GM18519 (cell line): ENCODE results near the gene LCE1F.

Experiments
- ATAC-seq: cut with Tn5 transposase; IDR thresholded peaks from one replicate; pipeline ENCODE4 v1.9.1; 2021; ENCODE audit warnings: mild to moderate bottlenecking, moderate library complexity; ENCODE audit not compliant: unreplicated experiment, low FRiP score

The LCE1F gene

GRCh38 chr1:152770411-152770810 is 4.5 kb upstream of the LCE1F start:
- ATAC-seq: no peak

DNA sequence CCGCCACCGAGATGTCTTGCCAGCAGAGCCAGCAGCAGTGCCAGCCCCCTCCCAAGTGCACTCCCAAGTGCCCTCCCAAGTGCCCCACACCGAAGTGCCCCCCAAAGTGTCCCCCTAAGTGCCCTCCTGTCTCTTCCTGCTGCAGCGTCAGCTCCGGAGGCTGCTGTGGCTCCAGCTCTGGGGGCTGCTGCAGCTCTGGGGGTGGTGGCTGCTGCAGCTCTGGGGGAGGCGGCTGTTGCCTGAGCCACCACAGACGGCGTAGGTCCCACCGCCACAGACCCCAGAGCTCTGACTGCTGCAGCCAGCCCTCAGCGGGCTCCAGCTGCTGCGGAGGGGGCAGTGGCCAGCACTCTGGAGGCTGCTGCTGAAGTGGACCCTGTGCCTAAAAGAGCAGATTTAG is 1.4 kb downstream of the LCE1F start:
- no peak for ATAC-seq

- ATAC-seq: no peak
Observed at GRCh38 chr1:152777510-152778137, 2.7 kb downstream of the LCE1F start.

DNA sequence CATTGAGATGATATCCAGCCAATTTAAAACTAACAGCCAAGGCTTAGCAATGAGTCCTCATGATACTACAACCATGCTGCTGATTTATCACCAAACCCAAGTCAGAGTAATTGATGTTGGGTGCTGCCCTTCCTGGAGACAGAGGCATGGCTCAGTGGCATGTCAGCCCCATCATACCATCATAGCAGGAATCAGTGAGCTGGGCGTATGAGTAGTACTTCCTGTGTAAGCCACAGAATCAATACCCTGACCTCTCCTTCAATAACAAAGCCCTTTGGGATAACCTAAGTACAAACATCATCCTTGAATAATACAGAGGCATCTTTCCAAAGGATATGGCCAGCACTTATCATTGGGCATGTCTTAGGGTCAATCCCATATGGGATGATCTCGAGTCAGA is 8.2 kb downstream of the LCE1F start:
- no peak for ATAC-seq

GRCh38 chr1:152786077-152786476 is 11.1 kb downstream of the LCE1F start, which contains the start of gene LCE1E:
Gene LCE1E, plus strand, starts transcription at chr1:152786257. Its CDS starts 1,043 bp downstream, at chr1:152787300.
- no peak for ATAC-seq

DNA sequence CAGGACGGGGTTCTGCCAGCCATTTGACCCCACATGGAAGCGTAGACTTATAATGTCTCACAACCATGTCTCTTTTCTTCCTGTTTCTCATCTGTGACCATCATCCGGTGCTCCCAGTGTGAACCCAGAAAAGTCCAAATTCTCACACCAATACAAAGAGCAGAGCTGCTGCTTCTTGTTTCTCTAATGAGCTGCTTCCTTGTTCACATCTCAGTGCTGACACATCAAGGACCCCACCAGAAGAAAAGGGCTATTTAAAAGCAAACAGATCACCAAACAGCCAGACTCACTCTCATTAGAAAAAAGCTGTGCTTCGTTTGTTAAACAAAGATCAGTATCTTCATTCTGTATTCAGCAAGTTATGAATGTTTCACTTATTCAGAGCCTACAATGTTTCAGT is 20.7 kb downstream of the LCE1F start:
- ATAC-seq: no peak

DNA sequence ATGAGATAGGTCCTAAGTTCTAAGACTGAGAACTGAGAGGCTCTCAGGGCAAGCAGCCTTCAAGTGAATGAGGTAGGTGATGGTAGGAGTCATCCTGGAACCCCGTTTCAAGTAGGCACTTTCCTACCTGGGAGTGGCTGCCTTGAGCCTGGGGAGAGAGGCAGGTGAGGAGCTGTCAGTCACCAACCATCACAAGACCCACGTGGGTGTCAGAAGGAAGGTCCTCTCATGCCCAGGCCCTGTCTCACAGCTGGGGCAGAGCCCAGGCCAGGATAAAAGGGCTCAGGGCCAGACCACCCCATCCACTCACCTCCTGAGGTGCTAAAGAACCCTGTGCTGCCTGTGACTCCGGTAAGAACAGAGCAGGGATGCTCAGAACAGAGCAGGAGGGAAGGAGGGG is 21.5 kb downstream of the LCE1F start, which contains the start of gene LCE1D:
Gene LCE1D, plus strand, starts transcription at position 301 of the 400 bp plus-strand sequence. CDS start 1,074 bp downstream, outside the sequence.
- no peak for ATAC-seq

- no peak for ATAC-seq
Observed at GRCh38 chr1:152801333-152801732, 26.4 kb downstream of the LCE1F start.

DNA sequence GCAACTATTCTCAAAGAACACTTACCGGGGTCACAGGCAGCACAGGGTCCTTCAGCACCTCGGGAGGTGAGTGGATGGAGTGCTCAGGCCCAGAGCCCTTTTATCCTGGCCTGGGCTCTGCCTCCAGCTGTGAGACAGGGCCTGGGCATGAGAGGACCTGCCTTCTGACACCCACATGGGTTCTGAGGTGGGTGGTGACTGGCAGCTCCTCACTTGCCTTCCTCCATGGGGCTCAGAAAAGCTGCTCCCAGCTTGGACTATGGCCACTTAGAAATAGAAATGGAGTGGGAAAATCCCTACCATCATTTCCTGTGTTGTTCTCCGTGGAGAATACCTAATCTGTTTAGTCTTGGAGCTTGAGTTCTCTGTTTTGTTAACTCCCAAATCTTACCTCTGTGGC is 31.6 kb downstream of the LCE1F start, which contains the start of gene LCE1C:
Gene LCE1C, minus strand, starts transcription at position 76 of the 400 bp plus-strand sequence. CDS start 1,173 bp downstream, outside the sequence.
- no peak for ATAC-seq

DNA sequence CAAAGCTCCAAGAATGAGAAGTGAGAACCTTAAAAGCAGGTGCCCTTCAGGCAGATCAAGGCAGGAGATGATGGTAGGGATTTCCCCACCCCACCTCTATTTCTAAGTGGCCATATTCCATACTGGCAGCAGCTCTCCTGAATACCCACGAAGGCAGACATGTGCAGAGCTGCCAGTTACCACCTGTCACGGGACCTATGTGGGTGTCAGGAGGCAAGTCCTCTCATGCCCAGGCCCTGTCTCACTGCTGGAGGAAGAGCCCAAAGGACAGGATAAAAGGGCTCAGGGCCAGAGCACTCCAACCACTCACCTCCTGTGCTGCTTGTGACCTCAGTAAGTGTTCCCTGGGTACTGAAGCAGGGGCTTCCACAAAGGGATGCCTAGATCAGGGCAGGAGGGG is 36.1 kb downstream of the LCE1F start:
- ATAC-seq: no peak

GRCh38 chr1:152811671-152812070 is 36.7 kb downstream of the LCE1F start, which contains the start of gene LCE1B:
Gene LCE1B, plus strand, starts transcription at chr1:152811971. Its CDS starts 476 bp downstream, at chr1:152812447.
- ATAC-seq: no peak

DNA sequence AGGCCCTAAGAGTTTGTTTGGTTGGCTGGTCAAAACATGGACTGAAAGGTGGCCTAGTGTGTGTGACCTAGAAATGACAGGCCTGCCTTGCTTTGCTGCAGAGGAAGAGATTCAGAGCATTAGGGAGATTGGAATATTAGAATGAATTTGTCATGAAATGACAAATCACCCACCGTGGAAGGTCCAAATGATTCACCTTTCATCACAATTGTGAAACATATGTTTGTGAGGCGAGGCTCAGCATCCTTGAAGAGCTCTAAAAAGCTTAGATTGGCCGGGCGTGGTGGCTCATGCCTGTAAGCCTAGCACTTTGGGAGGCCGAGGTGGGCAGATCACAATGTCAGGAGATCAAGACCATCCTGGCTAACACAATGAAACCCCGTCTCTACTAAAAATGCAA is 42.4 kb downstream of the LCE1F start:
- ATAC-seq: no peak

DNA sequence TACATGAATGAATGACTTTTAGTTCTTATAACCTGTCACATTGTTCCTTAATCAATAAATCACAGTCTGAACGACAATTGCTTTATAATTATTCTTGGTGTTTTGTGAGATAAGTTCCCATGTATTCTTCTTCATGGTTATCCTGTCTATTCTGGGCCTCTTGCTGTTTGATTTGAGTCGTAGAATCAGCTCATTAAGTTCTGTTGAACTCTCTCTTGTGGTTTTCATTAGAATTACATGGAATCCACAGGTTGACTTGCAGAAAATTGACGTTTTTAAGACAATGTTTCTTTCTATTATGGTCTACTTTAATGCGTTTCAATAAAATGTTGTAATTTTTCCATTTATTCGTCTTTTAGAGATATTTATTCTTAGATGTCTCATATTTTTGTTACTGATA is 48.4 kb downstream of the LCE1F start:
- no peak for ATAC-seq

DNA sequence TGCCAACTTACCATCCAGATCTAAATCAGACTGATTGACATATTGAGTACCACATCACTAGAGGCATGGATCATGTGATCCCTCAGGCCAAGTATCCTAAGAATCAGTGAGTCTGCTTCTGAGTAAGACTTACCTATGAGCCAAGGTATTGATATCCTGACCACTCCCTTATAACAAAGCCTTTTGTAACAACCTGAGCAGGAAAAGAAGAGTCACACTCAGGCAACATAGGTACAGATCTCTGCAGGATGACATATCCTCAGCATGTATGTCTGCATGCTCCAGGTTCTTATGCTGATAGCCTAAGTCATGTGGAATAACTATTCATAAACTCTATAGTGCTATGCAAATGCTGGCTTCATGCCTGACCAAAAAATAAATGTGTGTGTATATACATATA is 50.0 kb downstream of the LCE1F start:
- ATAC-seq: no peak
